Measurements from ENCODE around the gene ATP7B.

DNA sequence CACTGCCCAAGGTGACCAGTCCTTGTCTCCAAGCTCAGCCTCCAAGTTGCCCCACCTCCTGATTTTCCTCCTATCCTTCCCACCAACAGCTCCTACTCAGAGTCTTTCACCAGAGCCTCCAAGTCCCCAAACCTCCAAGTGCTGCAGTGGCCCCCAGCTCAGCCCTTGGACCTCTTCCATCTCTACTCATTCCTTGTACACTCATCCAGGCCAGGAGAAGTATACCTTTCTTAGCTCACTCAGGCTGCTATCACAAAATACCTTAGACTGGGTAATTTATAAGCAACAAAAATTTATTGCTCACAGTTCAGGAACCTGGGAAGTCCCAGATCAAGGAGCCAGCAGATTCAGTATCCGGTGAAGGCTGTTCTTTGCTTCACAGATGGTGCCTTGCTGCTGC lies 11.3 kb downstream of the ATP7B start:
- TF ChIP-seq SUZ12 (IDR thresholded peaks at IDR 0.05) (no peak), NFRKB (IDR thresholded peaks at IDR 0.05) (no peak), LEF1 (IDR thresholded peaks at IDR 0.05; ENCODE audit: borderline replicate concordance) (no peak), ELF4 (IDR thresholded peaks at IDR 0.05) (no peak), L3MBTL2 (conservative IDR thresholded peaks at IDR 0.05) (no peak), BHLHE40 (IDR thresholded peaks at IDR 0.05; ENCODE audit: borderline replicate concordance) (no peak), FOXM1 (IDR thresholded peaks at IDR 0.05; ENCODE audit: borderline replicate concordance) (no peak), CTBP1 (IDR thresholded peaks at IDR 0.05; ENCODE audit: borderline replicate concordance) (no peak), FOXA1 (IDR thresholded peaks at IDR 0.05) (no peak), SP1 (IDR thresholded peaks at IDR 0.05) (no peak), TARDBP (IDR thresholded peaks at IDR 0.05) (no peak)
- TF ChIP-seq, protein P1, sequence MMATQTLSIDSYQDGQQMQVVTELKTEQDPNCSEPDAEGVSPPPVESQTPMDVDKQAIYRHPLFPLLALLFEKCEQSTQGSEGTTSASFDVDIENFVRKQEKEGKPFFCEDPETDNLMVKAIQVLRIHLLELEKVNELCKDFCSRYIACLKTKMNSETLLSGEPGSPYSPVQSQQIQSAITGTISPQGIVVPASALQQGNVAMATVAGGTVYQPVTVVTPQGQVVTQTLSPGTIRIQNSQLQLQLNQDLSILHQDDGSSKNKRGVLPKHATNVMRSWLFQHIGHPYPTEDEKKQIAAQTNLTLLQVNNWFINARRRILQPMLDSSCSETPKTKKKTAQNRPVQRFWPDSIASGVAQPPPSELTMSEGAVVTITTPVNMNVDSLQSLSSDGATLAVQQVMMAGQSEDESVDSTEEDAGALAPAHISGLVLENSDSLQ (IDR thresholded peaks at IDR 0.05) = no peak

Data from HEK293T (cell line).